ENCODE results near the gene GFRAL.
A peak's percentile ranks its signal among the peaks of the same experiment; 100 is the strongest.
"Not testable (repeated sequence)": the region's sequence is repeated elsewhere in the genome, so short reads cannot be mapped to it uniquely, and the experiment has no call there.

Gene GFRAL

GRCh38 chr6:55327169-55327568, at the start of gene GFRAL:
Gene GFRAL, plus strand, starts transcription at chr6:55327469. Its CDS starts 86 bp downstream, at chr6:55327555.
- no peak for TF ChIP-seq CTCF (IDR thresholded peaks at IDR 0.05; ENCODE audit: low read depth, low read length, missing control alignments)
- H3K4me3 ChIP-seq (ENCODE audit: low read depth, low read length): no peak within 1 kb of the TSS
- no peak for DNase-seq (ENCODE audit: low read depth)

GRCh38 chr6:55277646-55278045, 49.6 kb upstream of the GFRAL start:
- DNase-seq (ENCODE audit: low read depth): no peak
- no peak for TF ChIP-seq CTCF (IDR thresholded peaks at IDR 0.05; ENCODE audit: low read depth, low read length, missing control alignments)
- H3K4me3 ChIP-seq (ENCODE audit: low read depth, low read length): no peak overlapping the region

GRCh38 chr6:55281215-55281614, 46.1 kb upstream of the GFRAL start:
- TF ChIP-seq CTCF (IDR thresholded peaks at IDR 0.05; ENCODE audit: low read depth, low read length, missing control alignments): no peak
- no peak for DNase-seq (ENCODE audit: low read depth)
- H3K4me3 ChIP-seq (ENCODE audit: low read depth, low read length): no peak overlapping the region

GRCh38 chr6:55282115-55282514, 45.2 kb upstream of the GFRAL start:
- no peak for TF ChIP-seq CTCF (IDR thresholded peaks at IDR 0.05; ENCODE audit: low read depth, low read length, missing control alignments)
- no peak overlapping the region for H3K4me3 ChIP-seq (ENCODE audit: low read depth, low read length)
- no peak for DNase-seq (ENCODE audit: low read depth)

- TF ChIP-seq CTCF (IDR thresholded peaks at IDR 0.05; ENCODE audit: low read depth, low read length, missing control alignments): no peak
- no peak for DNase-seq (ENCODE audit: low read depth)
- H3K4me3 ChIP-seq (ENCODE audit: low read depth, low read length): no peak overlapping the region
These were observed 40.4 kb upstream of the GFRAL start for GRCh38 chr6:55286824-55287223.

- TF ChIP-seq CTCF (IDR thresholded peaks at IDR 0.05; ENCODE audit: low read depth, low read length, missing control alignments): no peak
- no peak overlapping the region for H3K4me3 ChIP-seq (ENCODE audit: low read depth, low read length)
- DNase-seq (ENCODE audit: low read depth): no peak
These were observed 36.5 kb upstream of the GFRAL start for GRCh38 chr6:55290736-55291135.

GRCh38 chr6:55293116-55293515, 34.2 kb upstream of the GFRAL start:
- no peak for DNase-seq (ENCODE audit: low read depth)
- peak; percentile 43 for TF ChIP-seq CTCF (IDR thresholded peaks at IDR 0.05; ENCODE audit: low read depth, low read length, missing control alignments)
- H3K4me3 ChIP-seq (ENCODE audit: low read depth, low read length): no peak overlapping the region

- not testable (repeated sequence) for DNase-seq (ENCODE audit: low read depth); H3K4me3 ChIP-seq (ENCODE audit: low read depth, low read length)
These were observed 30.1 kb upstream of the GFRAL start for GRCh38 chr6:55297214-55297613.
